ENCODE measurements around the gene DBF4.
"Not testable (repeated sequence)": the region's sequence is repeated elsewhere in the genome, so short reads cannot be mapped to it uniquely, and the experiment has no call there.

Gene DBF4

DNA sequence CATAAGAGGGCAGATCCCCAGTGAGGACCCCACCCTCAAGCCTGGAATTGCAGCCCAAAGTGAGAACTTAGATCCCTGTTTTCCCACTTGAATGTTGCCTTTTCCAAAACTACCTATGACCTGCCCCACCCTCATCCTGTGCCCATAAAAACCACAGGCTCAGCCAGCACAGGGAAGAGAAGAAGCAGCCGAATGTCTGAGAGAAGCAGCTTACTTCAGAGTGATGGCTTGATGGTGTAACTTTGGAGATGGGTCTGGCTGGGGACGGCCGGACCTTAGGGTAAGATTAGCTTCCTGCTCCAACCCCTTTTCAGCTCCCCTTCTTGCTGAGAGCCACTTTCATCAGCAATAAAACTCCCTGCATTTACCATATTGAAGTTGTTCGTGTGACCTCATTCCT, 5.8 kb upstream of the DBF4 start:
- DNase-seq (ENCODE audit: insufficient read length) (no peak), FAIRE-seq (no peak)
- no peak for TF ChIP-seq TAF1 (IDR thresholded peaks at IDR 0.05; ENCODE audit: borderline replicate concordance, low read depth, low read length)
- no peak for TF ChIP-seq POLR2A (IDR thresholded peaks at IDR 0.05; ENCODE audit: low read depth, low read length)
- TF ChIP-seq POLR2AphosphoS5 (IDR thresholded peaks at IDR 0.05; ENCODE audit: low read depth, low read length): no peak

DNA sequence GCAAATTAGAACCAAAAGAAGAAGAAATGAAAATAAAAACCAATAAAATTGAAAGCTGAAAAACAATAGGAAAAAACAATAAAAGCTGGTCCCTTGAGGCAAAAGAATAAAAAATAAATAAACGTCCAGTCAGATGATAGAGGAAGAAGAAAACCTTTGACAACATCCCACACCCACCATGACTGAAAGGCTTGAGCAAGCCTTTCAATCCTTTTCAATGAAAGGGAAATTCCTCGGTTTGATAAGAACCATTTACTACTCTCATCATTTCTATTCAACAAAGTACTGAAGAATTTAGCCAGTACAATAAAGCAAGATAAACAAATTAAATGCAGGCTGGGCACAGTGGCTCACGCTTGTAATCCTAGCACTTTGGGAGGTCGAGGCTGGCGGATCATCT, 3.9 kb upstream of the DBF4 start:
- TF ChIP-seq TAF1 (IDR thresholded peaks at IDR 0.05; ENCODE audit: borderline replicate concordance, low read depth, low read length): no peak
- no peak for TF ChIP-seq POLR2A (IDR thresholded peaks at IDR 0.05; ENCODE audit: low read depth, low read length)
- TF ChIP-seq POLR2AphosphoS5 (IDR thresholded peaks at IDR 0.05; ENCODE audit: low read depth, low read length): no peak
- DNase-seq (ENCODE audit: insufficient read length) (no peak), FAIRE-seq (no peak)

DNA sequence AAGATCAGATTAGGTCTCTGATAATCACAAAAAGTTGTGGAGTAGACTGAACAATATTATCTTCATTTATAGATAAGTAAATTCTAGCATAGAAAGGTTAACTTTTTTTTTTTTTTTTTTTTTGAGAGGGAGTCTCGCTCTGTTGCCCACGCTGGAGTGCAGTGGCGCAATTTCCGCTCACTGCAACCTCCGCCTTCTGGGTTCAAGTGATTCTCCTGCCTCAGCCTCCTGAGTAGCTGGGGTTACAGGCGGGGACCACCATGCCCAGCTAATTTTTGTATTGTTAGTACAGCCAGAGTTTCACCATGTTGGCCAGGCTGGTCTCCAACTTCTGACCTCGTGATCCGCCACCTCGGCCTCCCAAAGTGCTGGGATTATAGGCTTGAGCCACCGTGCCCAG, 3.0 kb upstream of the DBF4 start:
- not testable (repeated sequence) for DNase-seq (ENCODE audit: insufficient read length); FAIRE-seq

DNA sequence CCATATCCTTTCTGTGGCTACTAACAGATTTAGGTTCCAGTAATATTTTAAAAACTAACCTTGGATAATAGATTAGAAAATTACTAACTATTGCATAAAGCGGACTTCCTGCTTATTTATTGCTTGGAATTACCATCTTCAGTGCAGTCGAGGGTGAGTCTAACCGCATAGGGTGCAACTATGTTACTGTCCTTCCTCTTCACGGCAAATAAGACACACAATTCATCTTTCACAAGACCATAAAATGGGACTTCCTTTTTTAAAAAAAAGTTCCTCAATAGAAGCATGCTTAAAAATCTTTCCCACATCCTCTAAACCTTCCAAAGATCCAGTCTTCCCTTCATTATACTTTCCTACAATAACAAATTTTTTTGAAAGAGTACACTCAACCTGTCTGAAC, 2.2 kb upstream of the DBF4 start:
- TF ChIP-seq POLR2AphosphoS5 (IDR thresholded peaks at IDR 0.05; ENCODE audit: low read depth, low read length): no peak
- FAIRE-seq (no peak), DNase-seq (ENCODE audit: insufficient read length) (no peak)

DNA sequence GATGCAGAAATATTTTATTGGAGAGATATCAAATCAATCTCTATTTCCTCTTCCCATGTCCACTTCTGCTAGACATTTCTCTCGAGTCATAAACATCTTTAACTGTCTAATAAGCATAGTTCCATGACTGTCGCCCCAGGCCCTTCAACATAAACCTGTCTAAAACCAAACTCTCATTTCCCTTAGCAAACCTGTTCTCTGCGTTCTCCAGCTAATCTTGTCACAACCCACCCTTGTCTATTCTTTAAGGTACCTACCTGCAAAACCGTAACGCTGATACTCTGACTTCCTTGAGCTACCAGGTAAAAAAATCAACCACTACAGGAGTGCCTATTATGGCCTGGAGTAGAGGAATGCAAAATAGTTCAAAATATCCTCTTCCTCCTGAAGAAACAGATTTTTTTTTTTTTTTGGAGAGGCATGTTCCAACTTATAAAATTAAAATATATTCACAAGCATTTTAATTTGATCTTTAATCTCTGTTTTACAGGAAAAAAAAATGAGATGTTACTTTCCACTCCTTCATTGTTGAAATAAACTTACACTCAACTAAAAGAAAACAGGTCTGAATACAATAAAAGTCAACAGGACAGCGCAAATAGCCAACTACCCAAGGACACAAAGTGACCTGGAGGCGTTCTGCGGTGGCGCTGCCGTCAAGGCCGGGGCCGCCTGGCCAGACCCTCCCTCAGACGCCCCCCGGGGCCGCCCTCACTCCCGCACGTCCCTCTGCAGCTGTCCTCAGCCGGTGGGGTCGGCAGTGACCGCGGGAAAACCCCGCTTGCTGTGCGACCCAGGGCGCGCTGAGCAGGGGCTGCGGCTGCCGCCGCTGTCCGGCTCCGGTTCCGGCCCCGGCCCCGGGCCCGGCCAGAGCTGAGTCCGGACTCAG, 898 bp upstream of the DBF4 start:
- FAIRE-seq: peak; percentile 63
- TF ChIP-seq TAF1 (IDR thresholded peaks at IDR 0.05; ENCODE audit: borderline replicate concordance, low read depth, low read length) (no peak), POLR2AphosphoS5 (IDR thresholded peaks at IDR 0.05; ENCODE audit: low read depth, low read length) (no peak), POLR2A (IDR thresholded peaks at IDR 0.05; ENCODE audit: low read depth, low read length) (no peak)
- DNase-seq (ENCODE audit: insufficient read length): no peak

DNA sequence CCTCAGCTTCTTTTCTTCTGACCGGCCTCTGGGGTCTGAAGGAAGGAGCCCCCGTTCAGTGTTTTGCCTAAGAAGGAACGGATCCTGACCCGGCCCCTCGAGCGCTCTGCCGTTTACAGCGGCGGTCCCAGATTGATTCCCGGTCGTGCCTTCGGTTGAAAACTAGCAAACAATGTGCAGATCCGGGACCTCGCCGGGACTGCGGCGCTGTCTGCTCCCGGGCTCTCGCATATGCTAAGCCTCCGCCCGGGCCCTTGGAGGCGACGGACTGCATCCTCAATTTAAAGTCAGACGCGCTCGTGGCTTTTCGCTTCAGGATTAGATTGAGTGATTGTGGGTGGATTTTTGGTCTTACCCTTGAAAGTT, 559 bp downstream of the DBF4 start:
- no peak for TF ChIP-seq TAF1 (IDR thresholded peaks at IDR 0.05; ENCODE audit: borderline replicate concordance, low read depth, low read length)
- no peak for TF ChIP-seq POLR2AphosphoS5 (IDR thresholded peaks at IDR 0.05; ENCODE audit: low read depth, low read length)
- no peak for TF ChIP-seq POLR2A (IDR thresholded peaks at IDR 0.05; ENCODE audit: low read depth, low read length)
- FAIRE-seq (no peak), DNase-seq (ENCODE audit: insufficient read length) (no peak)

DNA sequence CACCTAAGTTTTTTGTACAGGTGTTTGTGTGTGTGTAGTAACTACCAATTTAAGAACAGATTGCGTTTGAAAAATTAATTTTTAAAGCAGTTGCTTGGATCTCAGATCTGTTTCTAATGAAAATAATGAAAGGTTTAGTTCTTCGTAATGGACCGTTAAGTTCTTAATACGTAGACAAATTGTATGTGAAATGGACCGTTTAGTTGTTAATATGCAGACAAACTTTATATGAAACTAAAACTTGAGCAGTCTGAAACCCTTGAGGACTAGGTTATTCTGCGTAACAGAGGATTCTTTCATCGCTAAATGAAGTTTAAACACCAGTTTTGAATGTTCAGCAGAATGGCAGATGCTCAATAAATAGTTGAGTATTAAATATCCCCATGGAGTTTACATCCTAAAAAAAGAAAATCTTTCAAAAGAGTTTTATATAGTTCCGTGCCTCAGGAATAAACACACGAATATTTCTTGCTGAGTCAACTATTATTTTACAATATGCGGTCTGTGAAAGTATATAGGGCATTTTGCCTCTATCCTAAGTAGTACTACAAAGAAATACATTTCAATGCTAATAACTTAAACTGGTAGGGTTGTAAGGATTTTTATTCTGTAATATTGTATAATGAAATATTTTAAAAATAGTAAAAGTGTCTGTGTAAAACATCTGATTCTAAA, 1.2 kb downstream of the DBF4 start:
- FAIRE-seq (peak; percentile 14), DNase-seq (ENCODE audit: insufficient read length) (no peak)
- no peak for TF ChIP-seq POLR2A (IDR thresholded peaks at IDR 0.05; ENCODE audit: low read depth, low read length)
- no peak for TF ChIP-seq TAF1 (IDR thresholded peaks at IDR 0.05; ENCODE audit: borderline replicate concordance, low read depth, low read length)
- TF ChIP-seq POLR2AphosphoS5 (IDR thresholded peaks at IDR 0.05; ENCODE audit: low read depth, low read length): no peak

DNA sequence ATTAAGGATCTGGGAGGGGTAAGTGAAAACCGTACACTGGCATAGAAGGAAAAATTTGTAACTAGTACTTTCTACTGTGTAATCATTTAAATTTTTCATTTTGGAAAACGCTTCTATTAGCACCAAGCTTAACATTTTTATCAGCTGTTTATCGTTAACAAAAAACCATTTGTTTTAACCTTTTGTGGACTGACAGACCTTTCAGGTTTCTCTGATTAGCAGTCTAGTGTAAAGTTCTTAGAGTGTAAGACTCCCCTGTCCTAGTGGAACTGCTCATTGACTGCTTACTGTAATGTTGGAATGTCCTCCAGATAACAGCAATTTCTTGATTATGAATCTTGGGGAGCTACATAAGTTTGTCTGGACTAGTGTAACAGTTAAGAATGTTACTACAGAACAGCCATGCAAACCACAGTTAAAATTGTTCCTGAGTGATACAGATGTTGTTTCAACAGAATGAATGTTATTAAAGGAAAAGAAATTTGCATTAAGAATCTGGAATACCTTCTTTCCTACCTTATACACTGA, 2.0 kb downstream of the DBF4 start:
- no peak for DNase-seq (ENCODE audit: insufficient read length)
- no peak for FAIRE-seq
- no peak for TF ChIP-seq POLR2AphosphoS5 (IDR thresholded peaks at IDR 0.05; ENCODE audit: low read depth, low read length)

DNA sequence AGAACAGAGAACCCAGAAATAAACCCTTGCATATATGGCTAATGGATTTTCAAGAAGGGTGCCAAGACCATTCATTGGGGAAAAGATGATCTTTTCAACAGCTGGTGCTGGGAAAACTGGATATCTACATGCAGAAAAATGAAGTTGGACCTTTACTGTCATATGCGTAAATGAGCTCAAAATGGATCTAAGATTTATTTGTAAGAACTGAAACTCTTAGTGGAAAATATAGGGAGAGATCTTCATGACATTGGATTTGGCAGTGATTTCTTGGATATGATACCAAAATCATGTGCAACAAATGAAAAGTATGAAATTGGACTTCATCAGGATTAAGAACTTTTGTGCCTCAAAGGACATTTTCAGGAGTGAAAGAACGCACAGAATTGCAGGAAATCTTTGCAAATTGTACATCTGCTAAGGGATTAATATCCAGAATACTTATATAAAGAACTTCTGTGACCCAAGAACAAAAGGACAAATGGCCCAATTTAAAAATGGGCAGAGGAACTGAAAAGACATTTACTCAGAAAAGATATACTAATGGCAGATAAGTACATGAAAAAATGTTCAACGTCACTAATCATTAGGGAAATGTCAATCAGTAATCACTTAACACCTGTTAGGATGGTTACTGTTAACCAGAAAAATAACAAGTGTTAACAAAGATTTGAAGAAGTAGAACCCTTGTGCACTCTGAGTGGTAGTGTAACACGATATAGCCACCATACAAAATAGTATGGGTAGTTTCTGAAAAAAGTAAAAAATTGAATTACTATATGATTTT, 6.1 kb downstream of the DBF4 start:
- TF ChIP-seq POLR2AphosphoS5 (IDR thresholded peaks at IDR 0.05; ENCODE audit: low read depth, low read length): no peak
- no peak for TF ChIP-seq TAF1 (IDR thresholded peaks at IDR 0.05; ENCODE audit: borderline replicate concordance, low read depth, low read length)
- TF ChIP-seq POLR2A (IDR thresholded peaks at IDR 0.05; ENCODE audit: low read depth, low read length): no peak
- no peak for FAIRE-seq
- no peak for DNase-seq (ENCODE audit: insufficient read length)

DNA sequence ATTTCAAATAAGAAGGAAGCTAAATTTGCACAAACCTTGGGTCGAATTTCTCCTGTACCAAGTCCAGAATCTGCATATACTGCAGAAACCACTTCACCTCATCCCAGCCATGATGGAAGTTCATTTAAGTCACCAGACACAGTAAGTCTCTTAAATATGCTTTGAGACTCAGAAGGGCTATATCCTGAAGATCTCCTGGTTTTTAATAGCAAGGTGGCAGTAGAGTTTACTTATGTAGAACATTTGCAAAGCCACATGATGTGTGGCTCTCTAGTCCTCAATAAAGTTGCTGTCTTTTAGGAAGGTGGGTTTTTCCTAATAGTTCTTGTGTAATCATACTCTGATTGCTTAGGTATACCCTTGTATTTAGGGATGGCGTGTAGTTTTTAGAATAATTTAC, 8.7 kb downstream of the DBF4 start:
- FAIRE-seq (no peak), DNase-seq (ENCODE audit: insufficient read length) (no peak)
- no peak for TF ChIP-seq POLR2AphosphoS5 (IDR thresholded peaks at IDR 0.05; ENCODE audit: low read depth, low read length)
- TF ChIP-seq TAF1 (IDR thresholded peaks at IDR 0.05; ENCODE audit: borderline replicate concordance, low read depth, low read length): no peak
- TF ChIP-seq POLR2A (IDR thresholded peaks at IDR 0.05; ENCODE audit: low read depth, low read length): no peak

DNA sequence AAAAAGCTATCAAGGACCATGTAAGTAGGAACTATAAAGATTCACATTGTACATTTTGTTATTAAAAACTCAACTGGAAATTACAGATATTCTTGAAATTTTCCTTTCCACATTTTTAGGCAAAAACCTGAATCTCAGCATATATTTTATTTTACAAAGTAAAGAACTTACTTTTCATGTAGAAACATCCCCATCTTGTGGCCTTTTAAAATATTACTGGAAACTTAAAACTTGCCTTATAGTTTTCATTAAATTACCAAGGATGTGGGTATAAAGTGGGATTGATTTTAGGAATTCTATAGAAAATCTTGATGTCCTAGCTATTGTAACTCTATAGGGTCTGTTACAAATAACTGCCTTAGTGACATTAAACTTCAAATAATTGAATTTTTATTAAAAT, 10.6 kb downstream of the DBF4 start:
- FAIRE-seq: no peak
- DNase-seq (ENCODE audit: insufficient read length): no peak
- TF ChIP-seq TAF1 (IDR thresholded peaks at IDR 0.05; ENCODE audit: borderline replicate concordance, low read depth, low read length): no peak
- TF ChIP-seq POLR2AphosphoS5 (IDR thresholded peaks at IDR 0.05; ENCODE audit: low read depth, low read length): no peak
- no peak for TF ChIP-seq POLR2A (IDR thresholded peaks at IDR 0.05; ENCODE audit: low read depth, low read length)

DNA sequence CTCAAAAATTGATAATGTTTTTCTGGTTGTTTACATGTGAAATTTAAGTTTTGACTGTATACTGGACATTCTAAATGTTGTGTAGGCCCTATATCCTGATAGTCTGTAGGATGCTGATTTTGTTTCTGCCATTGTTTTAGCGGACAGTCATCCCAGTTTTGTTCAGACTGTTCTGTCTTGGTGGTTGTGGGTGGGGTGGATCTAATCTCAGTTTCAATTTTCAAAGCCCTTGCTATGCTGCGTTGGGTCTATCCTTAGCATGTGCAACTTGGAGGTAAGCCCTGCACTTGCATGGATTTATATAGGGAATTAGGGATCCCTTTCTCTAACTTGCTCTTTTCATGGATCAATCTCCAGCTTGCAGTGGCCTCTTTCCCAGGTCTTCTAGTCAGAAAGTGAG, 19.1 kb downstream of the DBF4 start:
- TF ChIP-seq POLR2A (IDR thresholded peaks at IDR 0.05; ENCODE audit: low read depth, low read length): no peak
- no peak for TF ChIP-seq POLR2AphosphoS5 (IDR thresholded peaks at IDR 0.05; ENCODE audit: low read depth, low read length)
- no peak for TF ChIP-seq TAF1 (IDR thresholded peaks at IDR 0.05; ENCODE audit: borderline replicate concordance, low read depth, low read length)
- DNase-seq (ENCODE audit: insufficient read length) (no peak), FAIRE-seq (no peak)
